Stomach (tissue), 4 donors: Measurements from ENCODE around the gene TMEM200B.
A peak's percentile ranks its signal among the peaks of the same experiment; 100 is the strongest.

ENCODE experiments used
- CTCF ChIP-seq, 7 experiments: fragments of 450-650 bp in 4 of 7; fragments of 200-600 bp in 3 of 7; sonication (generic) in 3 of 7; IDR thresholded peaks; one replicate each; pipeline ENCODE4 v1.5.1; 2016 to 2019; ENCODE audit warnings: antibody characterized with exemption in 7 of 7, control low read depth in 2 of 7, mild to moderate bottlenecking in 1 of 7
- POLR2A ChIP-seq, 4 donors: fragments of 450-650 bp; IDR thresholded peaks; one replicate each; pipeline ENCODE4 v1.6.1; 2016; ENCODE audit warnings: antibody characterized with exemption in 4 of 4, control low read depth in 2 of 4, mild to moderate bottlenecking in 1 of 4, moderate library complexity in 1 of 4
- POLR2AphosphoS5 ChIP-seq, 3 donors: sonication (generic); formaldehyde crosslinking; IDR thresholded peaks; one replicate each; pipeline ENCODE4 v1.6.1; 2016; ENCODE audit warnings: antibody characterized with exemption in 3 of 3

GRCh38 chr1:29121516-29121935 is 2.2 kb downstream of the TMEM200B start:
- TF ChIP-seq CTCF (IDR thresholded peaks at IDR 0.05) (peak in 1 of 7 experiments; percentile 2), POLR2A (IDR thresholded peaks at IDR 0.05) (no peak), POLR2AphosphoS5 (IDR thresholded peaks at IDR 0.05) (no peak)
